ENCODE data around the gene DEFB132.

The DEFB132 gene

DNA sequence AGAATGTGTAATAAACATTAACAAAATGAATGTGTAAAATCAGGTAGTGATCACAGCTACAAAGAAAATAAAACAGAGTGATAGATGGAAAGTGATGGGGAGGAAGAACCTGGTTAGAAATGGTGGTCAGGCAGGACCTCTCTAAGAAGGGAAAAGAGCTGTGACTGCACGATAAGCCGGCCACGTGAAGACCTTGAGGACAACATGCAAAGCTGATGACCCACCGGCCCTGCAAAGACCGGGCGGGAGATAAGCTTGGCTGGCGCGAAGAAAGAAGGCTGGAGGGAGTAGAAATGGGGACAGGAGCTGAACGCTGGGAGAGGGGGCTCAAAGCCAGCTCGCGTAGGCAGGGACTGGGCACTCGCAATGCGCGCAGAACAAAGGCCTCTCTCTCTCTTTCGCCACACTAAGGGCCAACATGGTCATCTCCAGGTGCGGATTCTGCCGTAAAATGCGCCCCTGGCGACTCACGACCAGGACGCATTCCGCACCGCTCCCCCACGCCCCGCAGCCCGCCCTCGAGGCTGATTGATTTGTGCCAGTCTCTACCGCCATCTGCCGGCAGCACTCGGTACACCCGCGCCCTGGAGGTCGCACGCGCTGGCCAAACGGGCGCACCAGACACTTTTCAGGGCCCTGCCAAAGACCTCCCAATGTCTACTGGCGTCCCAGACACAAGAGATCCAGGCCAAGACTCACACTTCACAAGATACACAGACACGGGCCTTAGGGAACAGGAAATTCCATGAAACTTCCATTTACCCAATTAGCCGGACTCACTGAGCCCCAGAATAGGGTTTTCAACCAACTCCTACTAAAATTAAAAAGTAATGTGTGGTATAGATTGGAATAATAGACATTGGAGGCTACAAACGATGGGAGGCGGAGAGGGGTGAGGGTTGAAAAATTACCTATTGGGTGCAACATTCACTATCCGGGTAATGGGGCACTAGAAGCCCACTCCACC lies 9.4 kb downstream of the DEFB132 start:
- peak; percentile 95 for DNase-seq

DNA sequence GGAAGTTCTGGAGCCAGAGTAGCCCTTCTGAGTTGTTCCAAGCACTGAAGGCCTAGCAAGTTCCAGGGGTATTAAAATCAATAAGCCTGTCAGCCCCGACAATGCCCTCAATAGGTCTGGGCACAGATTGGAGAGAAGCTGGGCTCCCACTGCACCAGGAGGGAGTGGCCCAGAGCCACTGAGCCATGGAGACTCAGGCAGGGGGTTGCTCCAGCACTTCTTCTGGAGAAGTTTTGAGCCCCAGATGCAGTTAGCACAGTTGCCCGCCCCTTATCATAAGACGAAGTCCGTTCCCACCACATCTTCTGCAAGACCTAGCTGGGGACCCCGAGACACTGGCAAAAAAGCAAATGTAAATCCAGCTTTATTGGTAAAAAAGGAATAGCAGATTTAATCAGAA lies 13.0 kb downstream of the DEFB132 start:
- no peak for DNase-seq

DNA sequence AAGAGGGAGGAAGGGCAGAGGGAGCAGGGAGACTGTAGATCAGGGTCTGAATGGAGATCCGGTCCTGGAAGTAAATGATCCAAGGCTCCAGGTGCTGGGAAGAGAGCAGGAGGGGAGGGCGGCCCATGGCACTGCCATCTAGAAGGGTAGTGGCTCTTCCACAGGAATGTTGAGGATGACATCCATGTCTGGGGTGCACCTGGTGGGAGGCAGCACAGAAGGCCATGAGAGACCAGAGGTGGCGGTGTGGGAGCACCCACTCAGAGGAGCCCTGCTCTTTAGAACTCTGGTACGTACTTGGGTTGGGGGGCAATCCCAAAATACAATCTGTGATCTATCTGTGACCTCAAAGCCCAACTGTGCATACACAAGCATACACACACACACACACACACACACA lies 13.5 kb downstream of the DEFB132 start:
- DNase-seq = no peak

DNA sequence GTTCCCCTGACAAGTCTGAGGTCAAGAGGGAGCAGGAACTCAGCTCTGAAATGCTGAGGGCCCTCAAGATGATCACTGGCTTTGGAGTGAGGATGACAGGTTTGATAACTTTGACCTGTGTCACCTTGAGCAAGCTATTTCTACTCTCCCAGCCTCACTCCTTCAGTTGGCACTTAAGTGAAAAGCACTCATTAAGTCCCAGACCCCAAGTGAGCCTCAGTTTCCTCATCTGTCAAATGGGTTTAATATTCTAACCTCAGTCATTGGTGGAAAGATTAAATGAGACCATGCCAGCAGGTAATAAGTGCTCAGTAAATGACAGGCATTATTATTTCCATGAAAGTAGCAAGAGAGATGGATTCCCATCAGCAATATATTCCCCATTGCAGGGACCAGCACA lies 14.0 kb downstream of the DEFB132 start:
- no peak for DNase-seq

DNA sequence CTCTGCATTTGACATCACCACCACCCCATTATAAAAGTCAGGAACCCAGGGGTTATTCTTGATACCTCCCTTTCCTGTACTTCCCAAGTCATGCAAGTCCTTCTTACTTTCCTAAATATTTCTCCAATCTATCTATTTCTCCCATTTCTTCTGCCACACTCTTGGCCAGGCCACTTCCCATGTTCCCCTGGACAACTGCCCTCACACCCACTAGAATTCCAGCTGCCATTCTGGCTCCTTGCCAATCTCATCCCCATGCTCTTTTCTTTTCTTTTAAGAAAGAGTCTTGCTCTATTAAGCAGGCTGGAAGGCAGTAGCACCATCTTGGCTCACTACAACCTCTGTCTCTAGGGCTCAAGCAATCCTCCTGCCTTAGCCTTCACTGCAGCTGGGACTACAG lies 15.2 kb downstream of the DEFB132 start:
- no peak for DNase-seq

DNA sequence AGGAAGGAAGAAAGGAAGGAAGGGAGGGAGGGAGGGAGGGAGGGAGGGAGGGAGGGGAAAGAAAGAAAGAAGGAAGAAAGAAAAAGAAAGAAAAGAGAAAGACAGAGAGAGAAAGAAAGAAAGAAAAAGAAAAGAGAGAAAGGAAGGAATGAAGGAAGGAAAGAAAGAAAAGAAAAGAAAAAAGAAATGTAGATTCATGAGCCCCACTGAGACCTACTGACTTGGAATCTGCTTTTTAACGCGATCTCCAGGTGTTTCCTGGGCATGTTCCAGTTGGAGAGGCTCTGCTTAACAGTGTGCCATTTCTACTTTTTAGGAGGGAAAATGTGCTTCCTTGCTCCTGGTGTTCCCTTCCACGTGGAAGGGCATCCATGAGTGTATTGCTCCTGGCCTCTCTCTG lies 16.4 kb downstream of the DEFB132 start:
- no peak for DNase-seq

DNA sequence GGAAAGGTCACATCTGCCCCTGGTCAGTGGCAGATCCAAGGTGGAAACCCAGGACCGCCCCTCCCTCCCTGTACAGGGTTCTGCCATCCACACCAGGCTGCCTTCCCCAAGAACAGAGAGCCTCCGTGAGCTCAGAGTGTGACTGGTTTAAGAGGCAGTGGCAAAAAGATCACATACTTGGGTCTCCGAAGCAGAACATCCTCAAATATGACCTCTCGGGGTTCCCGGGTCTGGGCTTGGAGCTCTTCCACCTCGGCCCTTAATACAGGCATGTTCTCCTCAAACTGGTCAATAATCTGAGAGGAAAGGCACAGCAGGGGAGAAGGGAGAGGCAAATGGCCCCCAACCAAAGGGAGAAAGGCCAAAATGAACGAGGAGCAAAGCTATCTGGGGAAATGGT lies 18.3 kb downstream of the DEFB132 start:
- DNase-seq = no peak

DNA sequence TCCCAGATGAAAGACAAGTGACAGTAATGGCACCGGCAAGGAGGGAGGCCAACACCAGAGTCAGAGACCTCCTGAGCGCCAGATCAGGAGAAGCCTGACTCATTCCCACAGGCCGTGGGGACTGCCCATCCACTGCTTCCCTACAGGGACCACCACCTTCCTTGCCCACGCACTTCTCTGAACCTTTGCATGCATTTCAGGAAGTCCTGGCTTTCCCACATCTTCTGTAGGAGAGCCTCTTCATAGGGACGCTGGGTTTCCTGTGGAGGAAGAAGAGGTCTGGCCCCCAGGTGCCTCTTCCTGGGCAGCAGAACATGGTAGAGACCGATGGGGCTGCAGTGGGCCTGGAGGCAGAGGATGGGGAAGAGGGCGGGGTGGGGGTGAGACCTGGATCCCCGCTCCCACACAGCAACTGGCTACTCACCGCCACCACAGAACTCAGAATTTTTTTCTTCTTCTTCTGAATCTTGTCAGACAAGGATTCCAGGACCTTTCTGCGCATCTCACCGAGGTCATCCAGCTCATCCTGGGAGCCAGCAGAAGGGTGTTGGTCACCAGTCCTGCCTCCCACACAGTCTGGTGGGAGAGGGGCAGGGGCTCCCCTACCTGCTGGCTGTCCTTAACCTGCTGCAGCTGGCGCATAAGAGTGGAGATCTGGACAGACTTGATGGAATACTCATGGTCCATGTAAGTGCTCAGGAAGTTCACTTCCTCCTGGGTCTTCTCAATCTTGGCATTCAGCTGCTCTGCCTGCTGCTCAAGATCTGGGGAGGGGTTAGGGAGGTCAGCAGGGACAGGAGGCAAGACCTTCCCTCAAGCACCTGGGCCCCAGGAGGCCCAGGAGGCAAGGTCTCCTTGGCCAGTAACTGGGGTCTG lies 19.3 kb downstream of the DEFB132 start:
- no peak for DNase-seq

DNA sequence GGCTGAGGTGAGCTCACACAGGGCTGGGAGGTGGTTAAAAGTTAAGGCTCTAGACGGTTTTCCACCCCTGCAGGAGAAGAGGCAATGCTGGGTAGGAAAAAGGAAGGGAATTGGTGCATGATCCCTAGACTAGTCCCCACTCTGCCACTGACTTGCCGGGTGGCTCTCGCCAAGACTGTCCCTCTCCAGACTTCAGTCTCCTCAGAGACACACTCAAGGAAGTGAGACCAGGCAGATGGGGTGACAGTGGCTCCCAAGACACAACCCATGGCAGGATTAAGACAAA lies 19.9 kb downstream of the DEFB132 start:
- no peak for DNase-seq

DNA sequence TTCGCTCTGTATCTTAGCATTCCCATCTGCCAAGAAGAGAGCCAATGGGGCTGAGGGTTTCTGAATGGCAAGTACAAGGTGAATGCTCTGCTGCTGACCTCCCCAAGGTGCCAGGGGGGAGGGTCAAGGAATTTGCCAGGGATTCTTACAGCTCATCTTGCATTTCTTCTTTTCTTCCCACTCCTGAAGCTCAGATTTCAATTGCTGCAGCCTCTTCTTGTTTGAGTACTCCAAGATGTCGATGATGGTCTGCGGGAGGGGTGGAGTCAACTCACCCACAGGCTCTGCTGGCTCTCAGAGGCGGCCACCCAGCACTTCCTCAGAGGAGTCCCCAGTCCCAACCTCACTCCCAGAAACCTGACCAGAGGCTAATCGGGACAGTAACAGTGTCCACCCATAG lies 20.7 kb downstream of the DEFB132 start:
- no peak for DNase-seq

DNA sequence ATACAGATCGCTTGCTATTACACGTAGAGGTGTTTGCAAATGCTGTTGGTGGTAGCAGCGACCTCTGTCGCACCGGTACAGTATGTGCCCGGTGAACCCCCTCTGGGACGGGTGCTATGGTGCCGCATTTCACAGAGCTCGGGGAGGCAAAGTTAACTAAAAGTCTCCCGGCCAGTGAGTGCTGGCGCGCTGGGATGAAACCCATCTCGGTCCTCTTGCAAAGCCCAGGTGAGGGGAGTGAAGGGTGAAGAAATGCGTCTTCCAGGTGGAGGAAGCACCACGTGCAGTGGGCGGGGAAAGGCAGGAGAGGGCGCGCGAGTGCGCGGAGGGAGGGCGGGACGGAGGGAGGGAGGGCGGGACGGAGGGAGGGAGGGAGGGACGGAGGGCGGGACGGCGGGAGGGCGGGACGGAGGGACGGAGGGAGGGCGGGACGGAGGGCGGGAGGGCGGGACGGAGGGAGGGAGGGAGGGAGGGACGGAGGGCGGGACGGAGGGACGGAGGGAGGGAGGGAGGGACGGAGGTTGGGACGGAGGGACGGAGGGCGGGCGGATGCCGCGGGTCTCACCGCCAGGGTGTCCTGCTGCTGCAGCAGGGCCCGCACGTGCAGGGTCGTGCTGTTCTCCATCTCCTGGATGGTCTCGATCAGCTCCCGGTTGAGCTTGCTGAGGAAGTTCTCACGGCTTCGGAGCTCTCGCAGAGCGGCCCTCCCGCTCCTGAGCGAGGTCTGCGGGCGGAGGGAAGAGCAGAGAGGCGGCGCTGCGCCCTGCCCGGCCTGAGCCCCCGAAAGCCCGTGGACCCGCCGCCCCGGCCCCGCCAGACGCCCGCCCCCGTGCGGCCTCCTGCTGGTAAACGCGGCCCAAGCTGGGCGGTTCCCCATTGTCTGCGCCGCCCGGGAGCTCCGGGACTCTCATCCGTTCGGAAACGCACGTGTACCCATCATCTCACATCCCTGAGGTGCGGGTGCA lies 21.4 kb downstream of the DEFB132 start:
- no peak for DNase-seq

DNA sequence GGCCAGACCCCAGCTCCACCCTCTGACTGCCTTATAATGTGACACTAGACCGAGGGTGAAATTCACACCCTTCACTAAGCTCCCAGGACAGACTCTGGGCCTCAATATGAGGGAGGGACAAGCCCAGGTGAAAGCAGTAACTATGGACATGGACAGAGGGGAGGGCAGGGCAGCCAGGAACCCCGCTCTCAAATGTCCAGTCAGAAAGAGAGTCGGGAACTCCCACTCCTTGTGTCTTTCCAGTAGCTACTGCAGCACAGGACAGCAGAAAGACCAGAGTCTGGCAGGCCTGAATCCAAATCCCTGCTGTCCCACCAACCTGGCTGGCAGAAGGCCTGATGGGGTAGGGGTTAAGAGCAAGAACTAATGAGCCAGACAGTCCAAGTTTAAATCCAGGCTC lies 26.6 kb downstream of the DEFB132 start:
- DNase-seq = no peak

DNA sequence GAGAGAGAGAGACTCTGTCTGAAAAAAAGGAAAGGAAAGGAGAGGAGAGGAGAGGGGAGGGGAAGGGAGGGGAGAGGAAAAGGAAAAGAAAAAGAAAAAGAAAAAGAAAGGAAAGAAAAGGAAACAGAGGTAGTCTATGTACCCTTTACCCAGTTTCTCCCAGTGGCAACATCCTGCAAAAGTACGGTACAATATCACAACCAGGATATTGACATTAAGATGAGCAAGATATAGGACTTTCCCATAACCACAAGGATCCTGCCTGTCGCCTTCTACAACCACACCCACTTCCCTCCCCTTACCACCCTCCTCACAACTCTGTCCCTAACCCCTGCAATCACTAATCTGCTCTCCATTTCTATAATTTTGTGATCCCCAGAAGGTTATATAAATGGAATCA lies 29.0 kb downstream of the DEFB132 start:
- no peak for DNase-seq

DNA sequence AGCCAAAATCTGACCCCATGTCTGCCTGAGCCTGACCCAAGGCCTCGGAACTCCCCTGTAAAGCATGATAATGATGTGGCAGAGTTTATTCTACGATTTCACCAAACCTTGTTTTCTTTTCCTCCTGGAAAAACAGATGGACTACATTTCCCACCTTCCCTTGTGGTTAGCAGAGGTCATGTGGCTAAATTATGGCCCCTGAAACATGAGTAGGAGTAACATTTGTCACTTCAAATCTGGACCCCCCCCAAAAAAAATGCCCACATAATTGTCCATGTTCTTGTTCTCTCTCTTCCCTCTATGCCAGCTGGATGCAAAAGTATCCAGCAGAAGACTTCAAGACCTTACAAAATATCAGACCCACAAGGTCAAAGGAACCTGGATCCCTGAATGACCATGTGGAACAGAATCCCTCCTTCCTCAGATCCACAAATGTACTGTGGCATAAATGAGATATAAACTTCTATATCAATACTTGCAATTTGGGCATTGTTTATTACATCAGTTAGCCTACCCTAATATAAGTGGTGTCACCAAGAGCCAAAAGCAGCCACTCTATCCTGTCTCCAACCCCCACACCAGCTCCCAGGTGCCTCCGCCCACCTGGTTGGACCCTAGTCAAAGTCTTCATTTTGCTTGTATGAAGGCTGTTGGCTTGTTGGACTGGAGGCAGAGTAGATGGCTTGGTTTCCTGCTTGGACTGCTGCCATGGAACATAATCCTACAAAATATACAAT lies 31.6 kb downstream of the DEFB132 start:
- DNase-seq = no peak

DNA sequence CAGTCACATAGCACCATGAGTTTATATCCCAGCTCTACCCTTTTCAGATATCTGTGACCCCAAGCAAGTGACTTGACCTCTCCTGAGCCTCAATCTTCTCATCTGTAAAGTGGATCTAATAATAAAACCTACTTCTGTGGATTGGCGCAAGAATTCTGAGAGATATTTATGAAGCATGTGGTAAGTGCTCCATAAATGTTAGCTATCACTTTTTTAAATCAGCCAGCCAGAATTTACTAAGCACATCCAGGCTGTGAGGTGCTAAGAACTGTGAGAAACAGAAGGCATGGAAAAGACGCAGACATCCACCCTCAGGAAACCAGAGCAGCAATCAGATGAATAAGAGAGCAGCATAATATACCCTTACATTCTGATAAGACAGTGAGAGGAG lies 32.2 kb downstream of the DEFB132 start:
- no peak for DNase-seq

DNA sequence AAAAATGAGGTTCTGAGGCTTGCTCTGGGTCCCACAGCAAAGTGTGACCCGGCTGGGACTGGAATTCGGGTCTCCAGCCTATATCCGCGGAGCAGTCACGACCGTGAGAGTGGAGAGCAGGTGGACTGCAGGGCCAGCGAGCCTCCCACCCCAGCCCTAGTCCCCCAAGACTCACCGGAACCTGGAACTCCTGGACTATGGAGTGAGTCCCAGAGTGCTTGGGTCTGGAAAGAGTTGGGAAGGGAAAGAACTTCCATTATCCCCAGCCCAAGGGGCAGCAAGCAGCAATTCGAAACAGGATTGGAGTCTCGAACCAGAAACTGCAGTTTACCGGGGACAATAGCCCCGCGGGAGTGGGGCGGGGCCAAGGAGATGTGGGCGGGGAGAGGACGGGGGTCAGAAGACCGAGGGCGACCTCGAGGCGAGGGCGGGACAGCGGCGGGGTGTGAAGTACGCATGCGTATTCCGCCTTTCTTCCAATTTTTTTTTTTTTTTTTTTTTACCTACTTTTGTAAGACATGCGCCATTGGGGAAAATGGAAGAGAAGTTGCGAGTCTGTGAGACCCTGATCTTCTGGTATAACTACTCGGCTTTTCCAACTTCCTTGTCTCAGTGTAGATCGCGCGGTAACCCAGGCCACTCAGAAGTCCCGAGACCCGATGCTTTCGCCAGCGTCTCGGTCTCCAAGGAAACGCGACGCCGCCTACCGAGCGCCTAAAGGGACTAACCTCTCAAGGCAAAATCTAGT lies 32.7 kb downstream of the DEFB132 start, which contains the start of gene C20orf96:
TSS of gene C20orf96 (minus strand) at position 667 of the 748 bp plus-strand sequence. CDS start at position 527, 140 bp downstream.
- DNase-seq = peak; percentile 92

DNA sequence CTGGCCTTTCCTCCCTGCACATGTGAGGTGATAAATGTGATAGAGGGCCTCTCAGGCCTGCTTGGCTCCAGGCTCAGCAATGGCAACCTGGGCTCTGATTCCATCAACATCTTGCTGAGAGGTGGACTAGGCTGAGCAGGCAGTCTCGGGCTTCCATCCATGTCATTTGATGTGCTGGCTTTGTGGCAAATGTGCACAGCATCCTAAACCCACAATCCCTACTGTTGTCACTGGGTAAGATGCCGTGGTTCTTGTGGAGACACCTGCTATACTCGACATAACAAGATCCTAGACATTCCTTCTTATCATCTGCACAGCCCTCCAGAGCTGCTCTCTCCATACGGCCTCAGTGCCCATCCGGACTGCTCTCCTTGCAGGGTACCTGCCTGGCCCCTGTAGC lies 37.1 kb downstream of the DEFB132 start:
- DNase-seq = no peak

DNA sequence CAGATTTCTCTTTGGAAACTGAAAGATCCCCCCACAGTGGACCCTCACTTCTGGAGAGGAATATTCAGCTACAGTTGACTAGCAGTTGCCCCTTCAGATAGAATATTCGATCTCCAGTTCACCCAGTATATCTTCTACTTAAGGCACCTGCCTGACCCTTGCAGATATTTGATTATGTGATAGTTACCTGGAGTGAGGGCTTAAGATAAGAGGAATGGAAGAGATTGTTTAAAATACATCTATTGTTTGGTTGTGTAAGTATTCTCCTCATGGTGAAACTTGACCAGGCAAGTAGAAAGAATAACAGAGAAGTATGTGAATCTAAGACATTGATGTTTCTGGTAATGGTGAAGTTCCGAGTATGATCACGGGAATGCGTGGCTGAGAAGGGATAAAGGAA lies 38.3 kb downstream of the DEFB132 start:
- DNase-seq = no peak

DNA sequence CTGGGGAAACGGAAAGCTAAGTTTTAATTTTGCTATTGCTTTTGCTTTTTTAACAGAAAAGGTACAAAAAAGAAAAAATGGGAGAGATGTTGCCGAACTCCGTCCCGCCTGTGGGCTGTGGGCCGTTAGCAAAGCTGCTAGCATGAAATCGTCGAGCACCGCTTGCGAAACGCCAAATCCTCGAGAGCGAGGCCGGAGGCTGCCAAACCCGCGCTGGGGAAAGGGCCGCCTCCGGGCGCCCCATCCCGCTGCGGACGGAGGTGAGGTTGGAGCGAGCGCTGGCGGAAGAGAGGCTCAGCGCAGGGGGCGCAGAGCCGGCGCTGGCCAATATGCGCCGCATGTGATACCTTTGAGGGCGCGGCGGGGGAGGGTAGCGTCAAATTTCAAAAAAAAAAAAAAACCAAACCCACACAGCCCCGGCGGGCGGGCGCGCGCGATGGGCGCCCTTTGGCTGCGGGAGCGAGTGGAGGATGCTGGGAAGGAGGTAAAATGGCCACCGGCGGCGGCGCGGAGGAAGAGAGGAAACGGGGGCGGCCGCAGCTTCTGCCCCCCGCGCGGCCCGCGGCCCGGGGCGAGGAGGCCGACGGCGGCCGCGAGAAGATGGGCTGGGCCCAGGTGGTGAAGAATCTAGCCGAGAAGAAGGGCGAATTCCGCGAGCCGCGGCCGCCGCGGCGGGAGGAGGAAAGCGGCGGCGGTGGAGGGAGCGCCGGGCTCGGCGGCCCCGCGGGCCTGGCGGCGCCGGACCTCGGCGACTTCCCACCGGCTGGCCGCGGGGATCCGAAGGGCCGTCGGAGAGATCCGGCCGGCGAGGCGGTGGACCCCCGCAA lies 39.8 kb downstream of the DEFB132 start, which contains the start of gene ZCCHC3:
TSS of gene ZCCHC3 (plus strand) at position 473 of the 827 bp plus-strand sequence. CDS start at position 490, 17 bp downstream.
- peak; percentile 97 for DNase-seq
